ENCODE data around the gene B3GNT8.

DNA sequence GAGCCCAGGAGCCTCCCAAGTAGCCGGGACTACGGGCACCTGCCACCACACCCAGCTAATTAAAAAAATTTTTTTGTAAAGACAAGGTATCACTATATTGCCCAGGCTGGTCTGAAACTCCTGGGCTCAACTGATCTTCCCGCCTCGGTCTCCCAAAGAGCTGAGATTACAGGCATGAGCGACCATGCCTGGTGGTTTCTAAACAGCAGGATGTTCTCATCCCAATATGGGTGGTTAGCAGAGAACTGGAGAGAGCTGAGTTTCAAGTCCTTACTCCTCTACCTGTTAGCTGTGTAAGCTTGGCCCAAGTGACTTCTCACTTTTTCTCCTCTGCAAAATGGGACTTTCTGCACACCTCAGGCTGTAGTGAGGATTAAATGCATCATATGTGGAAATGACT is 42.8 kb downstream of the B3GNT8 start:
- TF ChIP-seq, protein P1, sequence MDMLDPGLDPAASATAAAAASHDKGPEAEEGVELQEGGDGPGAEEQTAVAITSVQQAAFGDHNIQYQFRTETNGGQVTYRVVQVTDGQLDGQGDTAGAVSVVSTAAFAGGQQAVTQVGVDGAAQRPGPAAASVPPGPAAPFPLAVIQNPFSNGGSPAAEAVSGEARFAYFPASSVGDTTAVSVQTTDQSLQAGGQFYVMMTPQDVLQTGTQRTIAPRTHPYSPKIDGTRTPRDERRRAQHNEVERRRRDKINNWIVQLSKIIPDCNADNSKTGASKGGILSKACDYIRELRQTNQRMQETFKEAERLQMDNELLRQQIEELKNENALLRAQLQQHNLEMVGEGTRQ (IDR thresholded peaks at IDR 0.05; ENCODE audit: borderline replicate concordance, low read depth, low read length): no peak
- TF ChIP-seq, protein P2, sequence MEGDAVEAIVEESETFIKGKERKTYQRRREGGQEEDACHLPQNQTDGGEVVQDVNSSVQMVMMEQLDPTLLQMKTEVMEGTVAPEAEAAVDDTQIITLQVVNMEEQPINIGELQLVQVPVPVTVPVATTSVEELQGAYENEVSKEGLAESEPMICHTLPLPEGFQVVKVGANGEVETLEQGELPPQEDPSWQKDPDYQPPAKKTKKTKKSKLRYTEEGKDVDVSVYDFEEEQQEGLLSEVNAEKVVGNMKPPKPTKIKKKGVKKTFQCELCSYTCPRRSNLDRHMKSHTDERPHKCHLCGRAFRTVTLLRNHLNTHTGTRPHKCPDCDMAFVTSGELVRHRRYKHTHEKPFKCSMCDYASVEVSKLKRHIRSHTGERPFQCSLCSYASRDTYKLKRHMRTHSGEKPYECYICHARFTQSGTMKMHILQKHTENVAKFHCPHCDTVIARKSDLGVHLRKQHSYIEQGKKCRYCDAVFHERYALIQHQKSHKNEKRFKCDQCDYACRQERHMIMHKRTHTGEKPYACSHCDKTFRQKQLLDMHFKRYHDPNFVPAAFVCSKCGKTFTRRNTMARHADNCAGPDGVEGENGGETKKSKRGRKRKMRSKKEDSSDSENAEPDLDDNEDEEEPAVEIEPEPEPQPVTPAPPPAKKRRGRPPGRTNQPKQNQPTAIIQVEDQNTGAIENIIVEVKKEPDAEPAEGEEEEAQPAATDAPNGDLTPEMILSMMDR (IDR thresholded peaks at IDR 0.05): no peak
- no peak for TF ChIP-seq GATA2 (CRISPR knock-in tag; IDR thresholded peaks at IDR 0.05)
